NCI-H2107 treated with DMSO at 0.1 percent for 48 hours (cell line): ENCODE measurements around the gene PSMA6.
A peak's percentile ranks its signal among the peaks of the same experiment; 100 is the strongest.
"Not testable (repeated sequence)": the region's sequence is repeated elsewhere in the genome, so short reads cannot be mapped to it uniquely, and the experiment has no call there.

Experiments
- DNase-seq: peaks from one replicate; lab custom pipeline; 2025; ENCODE audit not compliant: unreplicated experiment; lab: John Stamatoyannopoulos, UW

PSMA6 gene

DNA sequence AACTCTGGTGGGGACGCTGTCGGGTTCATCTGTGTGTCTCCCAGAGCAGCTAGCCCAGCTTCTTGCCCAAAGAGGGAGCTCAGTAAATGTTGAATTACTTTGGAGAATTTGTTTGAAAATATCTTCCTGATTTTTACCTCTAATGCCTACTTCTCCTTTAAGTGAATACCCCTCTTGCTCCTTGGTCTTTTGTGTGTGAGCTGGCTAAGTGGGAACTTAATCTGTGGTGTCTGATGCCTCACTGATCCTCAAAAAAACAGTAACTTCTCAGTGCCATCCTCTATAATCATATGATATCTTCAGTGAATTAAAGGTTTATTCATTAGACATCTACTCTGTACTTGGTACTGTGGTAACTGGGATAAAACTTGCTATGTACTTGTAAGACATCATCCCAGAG, 7.7 kb upstream of the PSMA6 start:
- no peak for DNase-seq

DNA sequence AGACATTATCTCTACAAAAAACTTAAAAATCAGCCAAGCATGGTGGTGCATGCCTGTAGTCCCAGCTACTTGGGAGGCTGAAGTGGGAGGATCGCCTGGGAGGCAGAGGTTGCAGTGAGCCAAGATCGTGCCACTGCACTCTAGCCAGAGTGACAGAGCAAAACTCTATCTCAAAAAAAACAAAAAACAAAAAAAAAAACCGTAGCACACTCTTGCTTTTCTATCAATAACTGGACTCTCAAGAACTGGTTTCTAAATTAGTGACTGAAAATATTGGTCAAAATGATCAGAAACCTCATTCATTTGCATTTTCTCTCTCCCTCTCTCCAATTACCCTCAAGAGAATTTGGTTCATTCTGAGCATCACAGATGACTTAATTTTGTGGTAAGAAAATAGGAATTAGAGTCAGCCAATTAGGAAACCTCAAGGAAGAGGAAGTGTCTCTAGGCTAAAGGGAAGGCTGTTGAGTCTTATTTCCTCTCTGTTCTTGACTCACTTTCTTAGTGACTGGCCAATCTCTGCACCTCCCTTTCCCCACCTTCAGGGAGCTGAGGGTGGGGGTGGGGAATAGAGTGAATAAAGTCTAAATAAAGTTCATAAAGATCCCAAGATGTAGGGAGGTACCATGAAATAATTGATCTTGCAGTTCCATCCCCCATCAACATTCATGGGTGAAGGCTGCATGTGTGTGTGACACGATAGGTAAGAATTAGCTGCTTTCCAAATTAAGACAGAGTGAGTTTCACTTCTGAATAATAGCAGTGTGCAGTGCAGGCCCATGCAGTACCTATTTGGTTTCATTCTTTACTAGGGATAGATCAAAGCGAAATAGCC, 6.8 kb upstream of the PSMA6 start:
- no peak for DNase-seq

DNA sequence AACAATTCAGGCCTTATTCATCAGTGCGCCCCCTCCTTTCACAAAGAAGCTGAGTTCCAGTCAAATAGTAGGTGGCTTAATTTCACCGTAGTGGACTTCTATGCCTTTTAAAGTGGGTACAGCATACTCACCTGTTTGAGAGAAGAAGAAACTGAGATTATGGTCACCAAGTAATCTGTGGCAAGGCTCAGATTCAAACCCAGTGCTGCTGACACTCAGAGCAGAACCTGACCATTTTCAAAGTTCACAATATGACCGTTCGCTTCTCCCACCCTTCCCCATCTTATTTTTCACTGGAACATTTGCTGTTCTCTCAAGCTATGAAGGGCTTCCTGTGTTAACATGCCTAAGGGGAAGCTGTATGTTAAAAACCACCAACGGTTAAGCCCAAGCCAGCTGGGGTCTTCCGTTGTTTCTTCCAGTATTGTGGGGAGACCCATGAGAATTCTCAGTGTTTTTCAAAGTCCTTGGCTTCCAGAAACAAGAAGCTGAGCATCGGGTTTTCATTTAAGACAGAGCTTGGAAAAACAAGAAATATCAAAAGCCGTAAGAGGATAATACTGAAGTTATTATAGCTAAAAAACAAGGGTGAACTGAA, 6.1 kb upstream of the PSMA6 start:
- no peak for DNase-seq

GRCh38 chr14:35286707-35287106, 5.5 kb upstream of the PSMA6 start:
- no peak for DNase-seq

GRCh38 chr14:35287431-35288013, 4.7 kb upstream of the PSMA6 start:
- DNase-seq = no peak

GRCh38 chr14:35289623-35290022, 2.6 kb upstream of the PSMA6 start:
- no peak for DNase-seq

DNA sequence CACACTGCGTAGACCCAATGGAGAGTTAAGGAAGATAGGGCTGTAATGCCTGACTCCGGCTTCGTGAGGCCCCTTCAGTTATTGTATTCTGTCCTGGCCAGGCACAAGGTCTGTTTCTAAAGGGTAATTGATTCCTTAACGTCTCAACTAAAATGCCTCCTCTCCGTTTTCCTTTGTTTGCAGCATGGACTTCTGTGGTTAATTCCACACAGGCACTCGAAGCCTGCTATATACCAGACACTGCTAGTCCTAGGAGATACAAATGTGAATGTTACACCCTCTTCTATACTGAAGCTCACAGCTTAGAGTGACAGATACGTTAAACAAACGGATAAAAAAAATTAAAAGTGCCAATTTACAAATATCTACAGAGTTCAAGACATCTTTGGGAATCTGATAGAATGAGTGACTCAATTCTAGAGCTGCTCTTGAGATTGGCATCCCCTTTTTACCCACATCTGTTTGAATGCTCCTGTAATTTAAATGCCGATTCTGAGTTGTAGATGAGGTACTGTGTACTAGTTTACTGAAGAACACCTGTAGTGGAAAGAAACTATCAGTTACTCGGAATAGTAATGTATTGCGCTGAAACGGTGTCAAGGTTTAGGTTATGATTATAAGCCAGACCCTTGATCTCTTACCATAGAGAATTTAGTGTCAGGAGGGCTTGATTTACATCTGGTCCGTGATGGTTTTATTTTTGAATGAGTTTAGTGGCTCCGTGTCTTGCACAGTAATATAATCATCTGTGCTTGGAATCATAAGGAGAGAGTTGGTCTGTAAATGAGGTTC, 784 bp downstream of the PSMA6 start:
- peak; percentile 47 for DNase-seq

DNA sequence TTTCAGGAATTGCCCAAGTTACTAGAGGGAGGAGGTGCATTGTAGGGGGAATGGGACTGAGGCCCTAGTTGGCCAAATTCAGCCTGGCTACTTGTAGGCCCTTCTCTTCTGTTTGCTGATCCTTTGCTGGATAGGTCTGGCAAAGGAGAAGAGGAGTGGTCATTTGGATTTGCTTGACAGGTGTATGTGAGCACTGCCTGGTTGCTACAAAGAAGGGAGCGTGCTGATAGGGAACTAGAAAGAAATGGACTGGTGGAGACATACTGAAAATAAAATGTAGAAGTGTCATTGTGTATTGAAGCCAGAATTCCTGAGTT, 3.6 kb downstream of the PSMA6 start:
- no peak for DNase-seq

DNA sequence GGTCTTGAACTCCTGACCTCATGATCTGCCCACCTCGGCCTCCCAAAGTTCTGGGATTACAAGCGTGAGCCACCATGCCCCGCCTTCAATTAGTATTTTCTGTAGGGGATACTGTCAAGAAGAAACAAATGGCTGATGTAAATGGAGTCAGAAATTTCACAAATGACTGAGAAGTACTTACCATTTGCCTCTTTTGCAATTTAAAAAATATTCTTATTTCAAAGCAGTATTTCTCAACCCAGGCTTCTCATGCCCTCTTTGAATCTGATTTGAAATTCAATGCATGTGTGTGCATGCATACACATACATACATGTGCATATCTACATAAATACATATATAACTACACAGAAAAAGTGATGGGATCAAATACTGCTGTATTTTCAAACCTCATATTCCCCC, 4.4 kb downstream of the PSMA6 start:
- DNase-seq = no peak

DNA sequence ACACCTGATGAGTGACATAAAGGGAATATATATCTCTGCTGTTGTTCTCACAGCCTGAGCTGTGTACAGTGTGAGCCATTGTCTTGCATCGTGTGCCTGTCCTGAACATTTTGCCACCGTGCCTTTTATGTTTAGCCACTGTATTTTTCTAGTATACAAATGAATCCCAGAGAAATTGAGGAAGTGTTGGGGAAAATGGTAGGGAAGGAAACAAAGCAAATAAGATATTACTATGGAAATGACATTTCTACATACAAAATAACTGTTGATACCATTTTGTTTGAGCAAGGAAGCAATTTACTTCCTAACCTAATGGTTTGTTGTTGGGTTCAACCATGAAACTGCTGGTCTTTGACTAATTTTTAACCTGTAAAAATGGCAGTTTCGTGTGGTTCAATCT, 5.5 kb downstream of the PSMA6 start:
- no peak for DNase-seq

GRCh38 chr14:35298351-35298750, 6.2 kb downstream of the PSMA6 start:
- no peak for DNase-seq

- no peak for DNase-seq
Observed at GRCh38 chr14:35299708-35300107, 7.5 kb downstream of the PSMA6 start.

- no peak for DNase-seq
Observed at GRCh38 chr14:35300228-35300627, 8.0 kb downstream of the PSMA6 start.

GRCh38 chr14:35301334-35301733, 9.2 kb downstream of the PSMA6 start:
- not testable (repeated sequence) for DNase-seq

DNA sequence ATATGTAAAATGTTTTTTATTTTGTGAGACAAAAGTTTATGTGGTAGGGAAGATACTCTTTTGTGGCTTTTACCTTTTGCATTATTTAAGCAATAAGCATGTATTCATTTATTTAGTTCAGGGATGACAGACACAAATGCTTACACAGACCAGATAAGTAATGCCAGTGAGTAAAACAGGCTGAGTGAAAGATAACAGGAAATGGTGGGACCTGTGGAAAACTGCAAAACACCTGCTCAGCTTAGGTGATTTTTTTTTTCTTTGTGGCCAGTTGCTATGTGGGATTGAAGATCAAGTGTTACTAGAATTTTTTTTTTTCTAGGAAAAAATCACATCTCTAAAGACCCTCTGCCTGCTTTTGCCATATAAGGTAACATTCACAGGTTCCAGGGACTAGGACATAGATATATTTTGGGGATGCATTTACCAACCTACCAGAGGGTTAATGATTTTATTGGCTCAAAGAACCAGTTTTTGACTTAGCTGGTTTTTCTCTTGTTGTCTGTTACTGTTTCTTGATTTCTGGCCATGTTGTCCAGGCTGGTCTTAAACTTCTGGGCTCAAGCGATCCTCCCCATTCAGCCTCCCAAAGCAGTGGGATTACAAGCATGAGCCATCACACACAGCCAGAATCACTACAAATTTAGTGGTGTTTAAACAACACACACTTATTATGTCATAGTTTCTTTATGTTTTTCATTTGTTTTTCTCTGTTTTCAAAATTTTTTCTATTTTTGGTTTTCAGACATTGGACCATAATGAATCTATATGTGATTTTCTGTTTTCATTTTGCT, 9.8 kb downstream of the PSMA6 start:
- DNase-seq = peak; percentile 18

DNA sequence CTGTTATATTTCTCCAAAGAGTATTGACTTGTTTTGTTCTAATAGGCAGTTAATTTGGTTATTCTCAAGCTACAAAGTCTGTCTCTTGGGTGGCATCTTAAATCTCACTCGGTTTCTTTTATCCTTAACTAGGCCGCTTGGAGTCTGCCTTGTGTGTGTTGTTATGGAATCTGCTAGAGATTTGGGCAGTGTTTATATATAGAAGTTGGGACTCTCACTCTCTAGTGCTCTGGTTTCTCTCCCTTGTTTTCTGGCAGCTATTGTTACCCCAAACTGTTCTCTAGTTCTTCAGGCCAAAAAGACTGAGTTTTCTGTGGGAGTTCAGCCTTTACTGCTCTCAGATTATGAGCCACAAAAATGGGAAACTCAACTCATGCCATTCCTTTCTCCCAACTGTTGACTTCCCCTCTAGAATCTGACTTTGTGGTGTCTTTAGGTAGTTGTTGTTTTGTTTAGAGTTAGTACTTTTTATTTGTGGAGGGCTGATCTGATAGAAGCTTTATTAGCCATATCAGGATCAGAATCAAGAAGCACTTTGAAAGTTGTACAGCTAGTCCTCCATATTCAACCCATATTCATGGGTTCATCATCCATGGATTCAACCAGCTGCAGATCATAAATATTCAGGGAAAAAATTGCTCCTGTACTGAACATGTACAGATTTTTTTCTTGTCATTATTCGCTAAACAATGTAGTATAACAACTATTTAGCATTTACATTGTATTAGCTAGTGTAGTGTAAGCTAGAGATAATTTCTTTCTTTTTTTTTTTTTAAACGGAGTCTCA, 11.2 kb downstream of the PSMA6 start:
- DNase-seq = no peak

DNA sequence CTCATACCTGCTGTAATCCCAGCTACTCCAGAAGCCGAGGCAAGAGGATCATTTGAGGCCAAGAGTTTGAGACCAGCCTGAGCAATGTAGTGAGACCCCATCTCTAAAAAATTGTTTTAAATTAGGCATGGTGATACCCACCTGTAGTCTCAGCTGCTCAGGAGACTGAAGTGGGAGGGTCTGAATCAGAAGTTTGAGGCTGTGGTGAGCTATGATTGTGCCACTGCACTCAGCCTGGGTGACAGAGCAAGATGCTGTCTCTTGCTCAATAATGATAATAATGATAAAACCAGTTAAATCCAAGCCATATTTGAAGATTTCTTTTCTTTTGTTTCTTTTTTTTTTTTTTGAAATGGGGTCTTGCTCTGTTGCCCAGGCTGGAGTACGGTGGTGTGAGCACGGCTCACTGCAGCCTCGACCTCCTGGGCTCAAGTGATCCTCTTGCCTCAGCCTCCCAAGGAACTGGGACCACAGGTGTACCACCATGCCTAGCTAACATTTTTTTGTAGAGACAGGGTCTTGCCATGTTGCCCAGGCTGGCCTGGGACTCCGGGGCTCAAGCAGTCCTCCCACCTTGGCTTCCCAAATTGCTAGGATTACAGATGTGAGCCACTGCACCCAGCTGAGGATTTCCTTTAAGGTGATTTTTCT, 12.8 kb downstream of the PSMA6 start:
- DNase-seq = no peak

DNA sequence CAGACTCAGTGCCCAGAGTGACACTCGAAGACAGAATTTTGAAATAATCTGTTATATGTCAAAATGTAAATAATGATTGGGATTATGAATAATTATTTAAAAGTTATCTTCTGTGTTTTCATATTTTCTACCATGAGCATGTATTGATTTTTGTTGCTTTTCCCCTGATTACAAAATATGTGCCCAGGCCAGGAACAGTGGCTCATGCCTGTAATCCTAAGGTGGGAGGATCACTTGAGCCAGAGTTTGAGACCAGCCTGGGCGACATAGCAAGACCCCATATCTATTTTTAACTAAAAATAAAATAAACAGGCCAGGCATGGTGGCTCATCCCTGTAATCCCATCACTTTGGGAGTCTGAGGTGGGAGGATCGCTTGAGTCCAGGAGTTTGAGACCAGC, 13.5 kb downstream of the PSMA6 start:
- DNase-seq = no peak

GRCh38 chr14:35306114-35306513, 13.9 kb downstream of the PSMA6 start:
- DNase-seq = no peak

- DNase-seq = no peak
Observed at GRCh38 chr14:35317820-35318219, 25.6 kb downstream of the PSMA6 start.
